Stimulated activated CD4-positive, alpha-beta T cell treated with anti-CD3 and anti-CD28 coated beads, Interleukin-1b, Interleukin-23, amount 100 ng/mL, for 48 hours (primary cell): Measurements from ENCODE around the gene C19orf25.

ENCODE experiments used
- DNase-seq: peaks from one replicate; pipeline ENCODE4 v3.0.0-alpha.2; 2020

The C19orf25 gene

DNA sequence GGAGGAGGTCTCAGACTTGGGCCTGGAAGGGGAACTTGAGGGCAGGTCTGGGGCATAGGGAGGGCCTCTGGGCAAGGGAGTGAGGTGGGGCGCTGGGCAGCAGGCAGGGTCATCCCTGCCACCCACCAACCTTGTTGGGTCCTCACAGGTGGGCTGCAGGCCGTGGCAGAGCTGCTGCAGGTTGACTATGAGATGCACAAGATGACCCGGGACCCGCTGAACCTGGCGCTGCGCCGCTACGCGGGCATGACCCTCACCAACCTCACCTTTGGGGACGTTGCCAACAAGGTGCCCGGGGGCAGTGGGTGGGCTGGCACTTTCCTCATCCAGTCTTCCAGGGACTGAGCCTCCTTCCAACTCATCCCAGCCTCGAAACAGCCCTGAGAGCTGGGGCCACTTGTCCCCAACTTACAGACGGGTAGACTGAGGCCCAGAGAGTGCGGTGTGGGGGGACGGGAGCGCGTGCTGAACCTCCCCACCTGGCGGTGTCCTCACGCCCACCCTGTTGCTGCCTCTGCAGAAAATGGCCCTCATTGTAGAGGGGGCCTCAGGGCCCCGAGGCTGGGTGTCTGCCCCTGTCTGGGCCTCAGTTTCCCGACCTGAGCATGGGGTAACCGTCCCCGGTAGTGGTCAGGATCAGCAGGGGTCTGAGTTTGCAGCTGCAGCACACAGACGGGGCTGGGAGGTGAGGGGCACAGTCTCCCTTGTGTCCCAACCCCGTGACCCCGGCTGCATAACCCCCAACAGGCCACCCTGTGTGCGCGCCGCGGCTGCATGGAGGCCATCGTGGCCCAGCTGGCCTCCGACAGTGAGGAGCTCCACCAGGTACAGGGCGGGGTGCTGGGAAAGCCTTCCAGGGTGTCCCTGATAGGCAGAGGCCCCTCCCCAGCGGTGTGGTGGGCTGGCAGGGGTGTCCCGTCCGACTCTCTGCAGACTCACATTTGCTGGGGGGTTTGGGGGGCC, 18.7 kb downstream of the C19orf25 start:
- no peak for DNase-seq

GRCh38 chr19:1459479-1459878, 19.5 kb downstream of the C19orf25 start:
- DNase-seq: no peak

- DNase-seq: no peak
These were observed 21.1 kb downstream of the C19orf25 start for GRCh38 chr19:1457892-1458291.

DNA sequence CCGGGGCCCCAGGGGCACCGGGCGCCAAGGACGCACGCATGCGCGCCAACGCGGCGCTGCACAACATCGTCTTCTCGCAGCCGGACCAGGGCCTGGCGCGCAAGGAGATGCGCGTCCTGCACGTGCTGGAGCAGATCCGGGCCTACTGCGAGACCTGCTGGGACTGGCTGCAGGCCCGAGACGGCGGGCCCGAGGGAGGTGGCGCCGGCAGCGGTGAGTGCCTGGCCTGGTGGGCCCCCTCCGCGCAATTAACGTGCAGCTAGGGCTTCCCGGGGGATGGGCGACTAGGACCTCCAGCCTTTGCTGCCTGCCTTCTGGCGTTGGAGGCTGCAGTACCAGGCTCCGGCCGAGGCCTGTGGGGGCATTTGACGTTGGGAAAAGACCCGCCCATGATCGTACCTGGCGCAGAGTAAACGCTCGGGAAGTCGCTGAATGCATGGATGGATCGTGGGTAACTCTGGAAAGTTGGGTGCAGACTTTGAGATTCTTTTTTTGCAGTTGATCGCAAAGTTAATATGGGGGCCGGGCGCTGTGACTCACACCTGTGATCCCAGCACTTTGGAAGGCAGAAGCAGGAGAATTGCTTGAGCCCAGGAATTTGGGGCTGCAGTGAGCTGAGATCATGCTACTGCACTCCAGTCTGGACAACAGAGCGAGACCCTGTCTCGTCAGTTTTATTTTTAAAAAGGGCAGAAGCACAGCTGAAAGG, 21.8 kb downstream of the C19orf25 start:
- DNase-seq: no peak

GRCh38 chr19:1456121-1456900, 22.7 kb downstream of the C19orf25 start:
- DNase-seq: no peak

DNA sequence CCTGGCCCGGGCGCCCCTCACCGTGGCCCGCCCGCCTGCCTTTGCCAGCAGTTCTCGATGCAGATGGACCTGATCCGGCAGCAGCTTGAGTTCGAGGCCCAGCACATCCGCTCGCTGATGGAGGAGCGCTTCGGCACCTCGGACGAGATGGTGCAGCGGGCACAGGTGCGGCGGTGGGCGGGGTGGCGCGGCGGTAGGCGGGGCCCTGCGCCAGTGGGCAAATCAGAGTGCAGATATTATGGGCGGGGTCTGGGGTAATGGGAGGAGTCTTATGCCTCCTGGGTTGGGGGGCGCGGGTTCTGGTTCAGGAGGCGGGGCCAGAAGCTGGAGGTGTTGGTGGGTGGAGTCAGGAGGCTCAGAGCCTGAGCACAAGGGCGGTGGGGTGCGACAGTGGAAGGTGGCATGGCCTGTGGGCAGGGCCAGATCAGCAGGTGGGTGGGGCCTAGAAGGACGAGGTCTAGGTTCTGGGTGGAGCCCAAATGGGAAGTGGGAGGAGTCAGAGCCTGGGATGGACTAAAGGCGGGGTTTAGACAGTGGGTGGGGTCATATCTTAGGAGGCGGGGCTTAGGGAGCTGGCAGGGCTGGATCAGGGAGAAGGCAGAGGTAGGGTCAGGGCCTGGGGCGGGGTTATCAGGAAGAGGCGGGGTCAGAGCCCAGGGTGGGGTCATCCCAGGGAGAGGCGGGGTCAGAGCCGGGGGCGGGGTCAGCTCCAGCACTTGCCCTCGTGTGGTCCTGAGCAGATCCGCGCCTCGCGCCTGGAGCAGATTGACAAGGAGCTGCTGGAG, 23.5 kb downstream of the C19orf25 start:
- peak; percentile 80 for DNase-seq

DNA sequence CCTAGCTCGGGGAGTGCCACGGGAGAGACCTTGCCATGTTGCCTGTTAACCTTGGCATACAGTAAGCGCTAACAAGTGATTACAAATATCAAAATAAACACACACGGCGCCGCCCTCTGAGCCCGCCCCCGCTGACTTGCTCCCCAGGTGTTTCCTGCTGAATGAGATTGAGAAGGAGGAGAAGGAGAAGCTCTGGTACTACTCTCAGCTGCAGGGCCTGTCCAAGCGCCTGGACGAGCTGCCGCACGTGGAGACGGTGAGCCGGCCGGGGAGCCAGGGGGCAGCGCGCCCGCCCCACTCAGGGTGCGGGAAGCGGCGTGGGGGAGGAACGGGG, 24.0 kb downstream of the C19orf25 start:
- no peak for DNase-seq

DNA sequence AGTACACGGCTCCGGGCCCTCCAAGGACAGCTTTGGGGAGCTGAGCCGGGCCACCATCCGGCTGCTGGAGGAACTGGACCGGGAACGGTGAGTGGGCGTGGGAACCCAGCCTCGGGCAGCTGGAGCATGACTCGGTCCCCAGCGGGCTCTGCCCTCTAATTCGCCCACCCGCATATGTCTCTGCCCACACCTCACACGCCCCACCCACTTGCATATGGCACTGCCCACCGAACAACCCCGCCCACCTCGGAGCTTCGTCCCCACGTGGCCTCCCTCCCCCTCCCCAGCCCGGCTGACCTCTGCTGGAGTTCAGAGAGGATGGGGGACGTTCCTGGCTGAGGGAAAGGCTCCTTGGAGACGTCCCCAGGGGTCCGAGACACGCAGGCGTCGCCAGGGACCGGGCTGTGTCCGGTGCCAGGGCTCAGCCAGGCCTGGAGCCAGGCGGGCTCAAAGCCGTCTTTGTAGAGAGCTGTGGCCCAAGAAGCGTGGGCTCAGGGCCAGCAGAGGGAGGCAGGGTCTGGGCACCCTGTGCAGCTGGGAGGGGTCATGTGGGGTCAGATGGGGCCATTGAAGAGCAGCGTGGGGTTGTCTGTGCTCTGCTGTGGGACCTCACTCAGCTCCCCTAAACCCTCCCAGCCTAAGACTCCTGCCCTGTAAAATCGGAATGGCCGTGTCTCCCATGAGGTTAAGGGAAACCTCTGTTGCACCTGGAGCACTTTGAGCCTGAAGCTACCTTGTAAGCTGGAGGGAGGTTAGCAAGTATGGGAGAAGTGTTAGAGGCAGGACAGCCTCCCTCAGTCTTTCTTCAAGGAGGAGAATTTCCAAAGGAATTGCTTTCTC, 25.3 kb downstream of the C19orf25 start:
- DNase-seq: no peak

GRCh38 chr19:1452802-1453524, 26.1 kb downstream of the C19orf25 start:
- no peak for DNase-seq

- DNase-seq: no peak
These were observed 26.9 kb downstream of the C19orf25 start for GRCh38 chr19:1451916-1452801.

GRCh38 chr19:1450735-1451731, 28.0 kb downstream of the C19orf25 start:
- DNase-seq: no peak

DNA sequence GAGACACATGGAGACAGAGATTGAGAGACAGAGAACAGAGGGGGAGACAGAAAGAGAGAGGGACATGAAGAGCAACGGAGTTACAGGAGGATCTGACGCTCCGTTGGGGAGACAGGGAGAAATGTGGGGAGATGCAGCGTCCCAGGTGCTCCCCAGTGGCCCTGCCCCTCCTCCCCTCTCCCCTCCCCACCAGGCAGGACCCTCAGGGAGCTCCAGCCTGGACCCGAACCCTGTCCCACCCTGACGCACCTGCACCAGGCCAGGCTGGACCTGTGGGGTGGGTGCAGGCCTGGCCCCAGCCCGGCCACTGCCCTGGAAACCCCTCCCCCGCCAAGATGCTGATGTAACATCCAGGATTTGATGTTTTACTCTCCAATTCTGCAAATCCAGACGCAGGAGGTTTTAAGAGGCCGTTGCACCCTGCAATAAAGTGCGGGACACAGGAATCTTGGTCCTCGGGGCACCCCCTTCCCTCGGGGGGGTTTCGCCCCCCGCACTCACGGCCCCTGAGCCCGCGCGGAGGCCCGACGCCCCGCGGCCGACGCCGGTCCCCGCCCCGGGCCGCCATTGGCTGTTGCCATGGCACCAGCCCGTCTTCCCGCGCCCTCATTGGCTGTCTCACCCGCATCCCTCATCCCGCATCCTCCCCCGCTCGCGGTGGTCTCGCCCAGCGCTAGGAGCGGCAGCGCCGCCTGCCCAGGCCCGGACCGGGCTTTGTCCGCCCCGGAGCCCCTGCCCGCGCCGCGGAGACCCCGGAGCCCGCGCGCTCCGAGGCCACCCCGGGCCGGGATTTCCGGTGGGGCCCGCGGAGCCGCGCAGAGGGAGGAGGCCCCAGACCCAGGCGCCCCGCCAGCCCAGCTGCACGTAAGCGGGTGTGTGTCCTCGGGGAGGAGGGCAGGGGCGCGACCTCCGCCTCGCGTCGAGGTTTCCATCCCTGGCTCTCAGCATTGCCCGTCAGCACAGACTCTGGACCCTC, 29.3 kb downstream of the C19orf25 start, which contains the start of gene APC2:
TSS of gene APC2 (plus strand) at position 655 of the 976 bp plus-strand sequence. CDS start 2,881 bp downstream, outside the sequence.
- DNase-seq: no peak

- no peak for DNase-seq
These were observed 31.1 kb downstream of the C19orf25 start for GRCh38 chr19:1447944-1448343.

GRCh38 chr19:1447504-1447903, 31.5 kb downstream of the C19orf25 start:
- no peak for DNase-seq

DNA sequence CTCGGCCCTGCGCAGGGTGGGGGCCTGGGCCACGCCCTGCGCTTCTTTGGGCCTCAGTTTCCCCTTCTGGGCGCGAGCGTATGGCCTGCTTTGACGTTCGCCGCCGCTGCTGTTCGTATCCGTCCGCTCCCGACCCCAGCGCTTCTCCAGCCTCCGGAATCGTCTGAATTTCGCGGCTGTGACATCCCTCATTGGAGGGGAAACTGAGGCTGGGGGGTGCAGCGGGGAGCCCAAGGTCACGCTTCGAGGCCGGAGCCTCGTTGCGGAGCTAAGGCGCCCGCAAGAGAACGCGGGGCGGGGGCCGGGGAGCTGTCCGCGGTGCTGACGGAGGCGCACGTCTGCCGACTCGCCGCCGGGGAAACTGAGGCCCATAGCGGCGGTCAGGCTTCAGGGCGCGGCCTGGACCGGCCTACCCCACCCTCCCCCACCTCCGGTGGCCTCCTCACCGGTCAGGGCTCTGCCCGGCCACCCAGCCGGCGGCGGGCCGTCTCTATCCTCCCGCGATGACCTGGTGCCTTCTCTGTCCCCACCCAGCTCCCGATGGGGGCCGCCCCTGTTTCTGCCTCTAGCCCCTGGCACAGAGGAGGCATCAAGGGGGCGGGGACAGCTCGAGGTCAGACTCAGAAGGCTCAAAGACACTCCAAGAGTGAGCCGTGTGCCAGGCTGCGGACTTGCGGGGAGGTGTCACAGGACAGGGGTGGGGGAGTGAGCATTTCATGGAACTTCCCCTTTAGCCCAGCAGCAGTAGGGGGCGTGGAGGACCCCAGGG, 32.1 kb downstream of the C19orf25 start:
- no peak for DNase-seq
